ENCODE data around the gene AIG1. TPM values are rescaled to one million over a fixed set of nuclear protein-coding genes. Genes with fewer than 3 reads are reported as not detected.
"Not testable (repeated sequence)": the region's sequence is repeated elsewhere in the genome, so short reads cannot be mapped to it uniquely, and the experiment has no call there.

AIG1 gene
- total and polyA plus RNA-seq, 2 experiments from 2014 or later = 44.7 to 46.9 TPM

DNA sequence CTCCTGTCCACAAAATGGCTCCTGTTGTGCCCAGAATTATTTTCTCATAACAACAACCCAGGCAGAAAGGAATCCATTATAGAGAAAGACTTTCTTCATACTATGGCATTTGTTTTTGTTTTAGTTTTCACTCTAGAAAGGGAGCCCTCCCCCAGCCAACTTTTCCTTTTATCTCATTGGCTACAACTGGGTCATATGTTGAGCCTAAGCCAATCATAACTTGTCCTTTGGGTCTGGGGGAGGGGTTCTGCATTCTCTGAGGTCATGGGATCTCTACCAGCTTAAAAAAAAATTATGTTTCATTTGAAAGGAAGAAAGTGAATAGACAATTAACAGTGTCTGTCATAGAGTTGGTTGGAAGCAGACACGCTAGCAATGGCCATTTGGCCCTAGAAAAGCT is 177.6 kb downstream of the AIG1 start:
- DNase-seq = no peak
- H3K9ac ChIP-seq = no peak overlapping the region
- no peaks in the 10 kb centered on the region for H3K79me2 ChIP-seq (ENCODE audit: insufficient read depth)
- no peak overlapping the region for H2AFZ ChIP-seq
- no peaks in the 10 kb centered on the region for H3K27me3 ChIP-seq (replicated peaks; ENCODE audit: insufficient read depth)
- TF ChIP-seq EZH2 (IDR thresholded peaks at IDR 0.05; ENCODE audit: insufficient read depth, poor library complexity, severe bottlenecking) = no peak
- TF ChIP-seq EZH2phosphoT487 (IDR thresholded peaks at IDR 0.05; ENCODE audit: insufficient read depth, low read depth) = no peak
- peaks cover 3% of the 10 kb centered on the region; the same call in 1 of the 2 replicates for H3F3A ChIP-seq (ENCODE audit: insufficient read depth)
- H3K9me3 ChIP-seq (ENCODE audit: low read depth) = no peaks in the 10 kb centered on the region
- no peak overlapping the region for H3K27ac ChIP-seq
- in situ Hi-C loops (cut with MboI) = no loop called here
- no peaks in the 10 kb centered on the region for H3K9me2 ChIP-seq (ENCODE audit: insufficient read depth)
- no peaks in the 10 kb centered on the region for H4K20me1 ChIP-seq (ENCODE audit: insufficient read depth)
- H3K4me2 ChIP-seq (ENCODE audit: unreplicated experiment) = no peak overlapping the region
- 78 to 85% methylated on average over 1 of the region's 1 CpG for WGBS, 2 experiments (ENCODE audit: low coverage in 1 of 2, low lambda C conversion rate in 2 of 2, missing lambda C conversion rate in 2 of 2)
- H3K4me3 ChIP-seq = no peak overlapping the region
- H3K36me3 ChIP-seq (ENCODE audit: low read depth) = no peaks in the 10 kb centered on the region
- peaks cover 16% of the 10 kb centered on the region for H3K4me1 ChIP-seq (ENCODE audit: insufficient read depth)

DNA sequence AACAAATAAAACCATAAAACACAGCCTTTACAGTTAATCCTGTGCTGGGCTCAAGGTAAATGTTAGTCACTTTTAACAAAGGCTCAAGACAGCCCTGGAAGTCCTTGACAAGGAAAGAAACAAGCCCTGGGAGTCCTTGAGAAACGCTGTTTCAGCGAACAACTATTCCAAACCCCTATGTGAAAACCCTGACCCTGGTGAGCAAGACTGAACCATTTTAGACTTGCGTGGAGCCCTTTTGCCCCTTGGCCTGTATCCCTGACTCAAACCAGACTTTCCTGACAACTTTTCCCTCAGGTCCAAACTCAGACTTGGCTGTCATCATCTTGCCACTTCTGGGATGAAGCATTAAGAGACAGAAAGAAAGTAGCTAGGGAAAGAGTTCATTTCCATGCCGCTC is 180.4 kb downstream of the AIG1 start:
- 95 to 98% methylated on average over 4 of the region's 4 CpGs for WGBS, 2 experiments (ENCODE audit: low coverage in 1 of 2, low lambda C conversion rate in 2 of 2, missing lambda C conversion rate in 2 of 2)
- no peak overlapping the region for H3K9ac ChIP-seq
- no peaks in the 10 kb centered on the region for H3K9me3 ChIP-seq (ENCODE audit: low read depth)
- no peak for DNase-seq
- no peaks in the 10 kb centered on the region for H3F3A ChIP-seq (ENCODE audit: insufficient read depth)
- no peak overlapping the region for H3K4me2 ChIP-seq (ENCODE audit: unreplicated experiment)
- peaks cover 5% of the 10 kb centered on the region; the same call in 1 of the 2 replicates for H3K4me1 ChIP-seq (ENCODE audit: insufficient read depth)
- no peaks in the 10 kb centered on the region for H4K20me1 ChIP-seq (ENCODE audit: insufficient read depth)
- no peaks in the 10 kb centered on the region for H3K79me2 ChIP-seq (ENCODE audit: insufficient read depth)
- no peak overlapping the region for H2AFZ ChIP-seq
- no peaks in the 10 kb centered on the region for H3K27me3 ChIP-seq (replicated peaks; ENCODE audit: insufficient read depth)
- H3K9me2 ChIP-seq (ENCODE audit: insufficient read depth) = no peaks in the 10 kb centered on the region
- no peak overlapping the region for H3K27ac ChIP-seq
- no peaks in the 10 kb centered on the region for H3K36me3 ChIP-seq (ENCODE audit: low read depth)
- in situ Hi-C loops (cut with MboI) = no loop called here
- TF ChIP-seq EZH2 (IDR thresholded peaks at IDR 0.05; ENCODE audit: insufficient read depth, poor library complexity, severe bottlenecking) = no peak
- TF ChIP-seq EZH2phosphoT487 (IDR thresholded peaks at IDR 0.05; ENCODE audit: insufficient read depth, low read depth) = no peak
- no peak overlapping the region for H3K4me3 ChIP-seq

DNA sequence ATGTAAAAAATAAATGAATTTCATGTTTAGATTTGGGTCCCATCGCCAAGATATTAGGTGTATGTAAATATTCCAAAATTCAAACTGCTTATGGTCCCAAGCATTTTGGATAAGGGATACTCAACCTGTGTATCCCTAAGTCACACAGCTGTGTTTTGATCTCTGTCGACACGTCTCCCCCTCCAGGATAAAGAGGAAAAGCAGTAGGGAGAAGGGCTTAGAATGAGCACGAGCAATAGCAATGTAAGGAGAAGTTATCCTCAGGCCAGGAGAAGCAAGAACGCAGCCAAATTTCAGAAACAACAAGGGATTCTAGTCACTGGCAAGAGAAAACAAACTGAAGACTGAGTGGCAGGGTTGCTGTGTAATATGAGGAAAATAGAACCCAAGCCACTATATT is 181.2 kb downstream of the AIG1 start:
- H3K36me3 ChIP-seq (ENCODE audit: low read depth) = no peaks in the 10 kb centered on the region
- H3K4me3 ChIP-seq = no peak overlapping the region
- H3K9me3 ChIP-seq (ENCODE audit: low read depth) = no peaks in the 10 kb centered on the region
- no peaks in the 10 kb centered on the region for H3K27me3 ChIP-seq (replicated peaks; ENCODE audit: insufficient read depth)
- no peaks in the 10 kb centered on the region for H3K79me2 ChIP-seq (ENCODE audit: insufficient read depth)
- no peaks in the 10 kb centered on the region for H3K9me2 ChIP-seq (ENCODE audit: insufficient read depth)
- in situ Hi-C loops (cut with MboI) = no loop called here
- H4K20me1 ChIP-seq (ENCODE audit: insufficient read depth) = no peaks in the 10 kb centered on the region
- H3K9ac ChIP-seq = no peak overlapping the region
- no peak overlapping the region for H3K4me2 ChIP-seq (ENCODE audit: unreplicated experiment)
- H3F3A ChIP-seq (ENCODE audit: insufficient read depth) = no peaks in the 10 kb centered on the region
- H3K27ac ChIP-seq = no peak overlapping the region
- H3K4me1 ChIP-seq (ENCODE audit: insufficient read depth) = 0 out of 2 replicates have a peak, but pooled peaks cover 4% of the 10 kb centered on the region
- TF ChIP-seq EZH2 (IDR thresholded peaks at IDR 0.05; ENCODE audit: insufficient read depth, poor library complexity, severe bottlenecking) (no peak), EZH2phosphoT487 (IDR thresholded peaks at IDR 0.05; ENCODE audit: insufficient read depth, low read depth) (no peak)
- no peak for DNase-seq
- H2AFZ ChIP-seq = no peak overlapping the region
- WGBS, 2 experiments (ENCODE audit: low coverage in 1 of 2, low lambda C conversion rate in 2 of 2, missing lambda C conversion rate in 2 of 2) = 92% methylated on average over 5 of the region's 5 CpGs

DNA sequence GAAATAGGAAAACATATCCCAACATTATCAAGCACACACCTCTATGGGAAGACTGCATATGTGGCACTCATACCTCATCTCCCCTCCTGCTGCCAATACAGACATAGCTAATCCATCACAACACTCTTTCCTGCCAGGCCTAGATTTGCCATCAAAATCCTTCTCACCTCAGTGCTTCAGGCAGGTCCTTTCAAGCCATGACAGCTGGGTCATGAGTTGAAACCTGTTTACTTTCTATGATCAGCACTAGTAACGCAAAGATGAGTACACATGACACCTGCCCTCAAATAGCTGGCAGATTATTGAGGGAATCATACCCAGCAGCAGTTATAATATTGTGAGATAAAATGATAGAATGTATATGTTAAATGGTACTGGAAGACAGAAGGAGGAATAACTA is 183.1 kb downstream of the AIG1 start:
- DNase-seq = no peak
- Histone ChIP-seq H2AFZ (no peak overlapping the region), H3K4me2 (ENCODE audit: unreplicated experiment) (no peak overlapping the region), H3K4me1 (ENCODE audit: insufficient read depth) (0 out of 2 replicates have a peak, but pooled peaks cover 4% of the 10 kb centered on the region), H3K27me3 (replicated peaks; ENCODE audit: insufficient read depth) (no peaks in the 10 kb centered on the region), H3F3A (ENCODE audit: insufficient read depth) (no peaks in the 10 kb centered on the region), H3K9ac (no peak overlapping the region), H3K9me3 (ENCODE audit: low read depth) (no peaks in the 10 kb centered on the region), H4K20me1 (ENCODE audit: insufficient read depth) (no peaks in the 10 kb centered on the region), H3K27ac (no peak overlapping the region), H3K79me2 (ENCODE audit: insufficient read depth) (no peaks in the 10 kb centered on the region), H3K4me3 (no peak overlapping the region), H3K9me2 (ENCODE audit: insufficient read depth) (no peaks in the 10 kb centered on the region), H3K36me3 (ENCODE audit: low read depth) (no peaks in the 10 kb centered on the region)
- WGBS, 2 experiments (ENCODE audit: low coverage in 1 of 2, low lambda C conversion rate in 2 of 2, missing lambda C conversion rate in 2 of 2) = 92 to 100% methylated on average over 1 of the region's 1 CpG
- in situ Hi-C loops (cut with MboI) = no loop called here
- TF ChIP-seq EZH2 (IDR thresholded peaks at IDR 0.05; ENCODE audit: insufficient read depth, poor library complexity, severe bottlenecking) = no peak
- TF ChIP-seq EZH2phosphoT487 (IDR thresholded peaks at IDR 0.05; ENCODE audit: insufficient read depth, low read depth) = no peak

DNA sequence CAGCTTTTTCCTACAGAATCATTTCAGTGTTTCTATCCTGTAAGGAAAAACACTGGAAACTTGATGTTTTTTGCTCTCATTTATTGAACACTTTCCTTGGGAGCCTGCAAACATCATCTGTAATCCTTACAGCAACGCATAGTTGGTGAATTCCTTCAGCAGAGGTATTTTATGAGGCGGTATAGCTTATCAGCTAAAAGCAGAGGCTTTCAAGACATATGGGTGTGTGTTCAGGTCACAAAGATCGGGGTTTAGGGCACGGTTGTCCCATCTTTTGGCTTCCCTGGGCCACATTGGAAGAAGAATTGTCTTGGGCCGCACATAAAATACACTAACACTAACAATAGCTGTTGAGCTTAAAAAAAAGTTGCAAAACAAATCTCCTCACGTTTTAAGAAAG is 185.0 kb downstream of the AIG1 start:
- Histone ChIP-seq H2AFZ (no peak overlapping the region), H3K36me3 (ENCODE audit: low read depth) (no peaks in the 10 kb centered on the region), H3K4me2 (ENCODE audit: unreplicated experiment) (no peak overlapping the region), H3K9me3 (ENCODE audit: low read depth) (no peaks in the 10 kb centered on the region), H3K79me2 (ENCODE audit: insufficient read depth) (no peaks in the 10 kb centered on the region), H3F3A (ENCODE audit: insufficient read depth) (no peaks in the 10 kb centered on the region), H3K9me2 (ENCODE audit: insufficient read depth) (no peaks in the 10 kb centered on the region), H3K4me1 (ENCODE audit: insufficient read depth) (0 out of 2 replicates have a peak, but pooled peaks cover 4% of the 10 kb centered on the region), H4K20me1 (ENCODE audit: insufficient read depth) (no peaks in the 10 kb centered on the region), H3K9ac (no peak overlapping the region), H3K4me3 (no peak overlapping the region), H3K27me3 (replicated peaks; ENCODE audit: insufficient read depth) (no peaks in the 10 kb centered on the region), H3K27ac (no peak overlapping the region)
- 85 to 87% methylated on average over 6 of the region's 6 CpGs for WGBS, 2 experiments (ENCODE audit: low coverage in 1 of 2, low lambda C conversion rate in 2 of 2, missing lambda C conversion rate in 2 of 2)
- in situ Hi-C loops (cut with MboI) = no loop called here
- no peak for DNase-seq
- no peak for TF ChIP-seq EZH2 (IDR thresholded peaks at IDR 0.05; ENCODE audit: insufficient read depth, poor library complexity, severe bottlenecking)
- TF ChIP-seq EZH2phosphoT487 (IDR thresholded peaks at IDR 0.05; ENCODE audit: insufficient read depth, low read depth) = no peak

DNA sequence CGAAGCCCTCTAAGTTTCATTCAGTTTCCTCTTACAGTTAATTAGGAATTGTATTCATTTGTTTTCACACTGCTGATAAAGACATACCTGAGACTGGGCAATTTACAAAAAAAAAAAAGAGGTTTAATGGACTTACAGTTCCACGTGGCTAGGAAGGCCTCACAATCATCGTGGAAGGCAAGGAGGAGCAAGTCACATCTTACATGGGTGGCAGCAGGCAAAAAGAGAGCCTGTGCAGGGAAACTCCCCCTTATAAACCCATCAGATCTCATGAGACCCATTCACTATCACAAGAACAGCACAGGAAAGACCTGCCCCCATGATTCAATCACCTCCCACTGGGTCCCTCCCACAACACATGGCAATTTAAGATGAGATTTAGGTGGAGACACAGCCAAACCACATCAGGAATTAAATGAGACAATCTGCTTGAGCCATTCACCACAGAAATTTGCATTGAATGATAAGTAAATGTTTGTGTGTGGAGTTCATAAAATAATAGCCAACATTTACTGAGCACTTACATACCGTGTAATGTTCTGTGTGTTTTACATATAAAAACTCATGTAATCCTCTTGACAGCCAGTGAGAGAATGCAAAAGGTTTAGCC is 185.6 kb downstream of the AIG1 start:
- H3K9ac ChIP-seq; H3K36me3 ChIP-seq (ENCODE audit: low read depth); H3K27me3 ChIP-seq (replicated peaks; ENCODE audit: insufficient read depth); H3K4me2 ChIP-seq (ENCODE audit: unreplicated experiment); H3K4me3 ChIP-seq; DNase-seq; H2AFZ ChIP-seq; H3K9me3 ChIP-seq (ENCODE audit: low read depth); H4K20me1 ChIP-seq (ENCODE audit: insufficient read depth); H3F3A ChIP-seq (ENCODE audit: insufficient read depth); H3K4me1 ChIP-seq (ENCODE audit: insufficient read depth); H3K79me2 ChIP-seq (ENCODE audit: insufficient read depth); H3K27ac ChIP-seq; H3K9me2 ChIP-seq (ENCODE audit: insufficient read depth); in situ Hi-C loops (cut with MboI): not testable (repeated sequence)
- 85 to 88% methylated on average over 4 of the region's 4 CpGs for WGBS, 2 experiments (ENCODE audit: low coverage in 1 of 2, low lambda C conversion rate in 2 of 2, missing lambda C conversion rate in 2 of 2)

Measured in GM23248 (cell line).